Activated T-cell treated with anti-CD3 and anti-CD28 coated beads, Interleukin-2, amount 50 U/mL, for 1 hour (primary cell): ENCODE results near the gene VAV1.
A peak's percentile ranks its signal among the peaks of the same experiment; 100 is the strongest.
"Not testable (repeated sequence)": the region's sequence is repeated elsewhere in the genome, so short reads cannot be mapped to it uniquely, and the experiment has no call there.

Source experiments
- DNase-seq: peaks from one replicate; pipeline ENCODE4 v3.0.0-alpha.2; 2020

Gene VAV1

DNA sequence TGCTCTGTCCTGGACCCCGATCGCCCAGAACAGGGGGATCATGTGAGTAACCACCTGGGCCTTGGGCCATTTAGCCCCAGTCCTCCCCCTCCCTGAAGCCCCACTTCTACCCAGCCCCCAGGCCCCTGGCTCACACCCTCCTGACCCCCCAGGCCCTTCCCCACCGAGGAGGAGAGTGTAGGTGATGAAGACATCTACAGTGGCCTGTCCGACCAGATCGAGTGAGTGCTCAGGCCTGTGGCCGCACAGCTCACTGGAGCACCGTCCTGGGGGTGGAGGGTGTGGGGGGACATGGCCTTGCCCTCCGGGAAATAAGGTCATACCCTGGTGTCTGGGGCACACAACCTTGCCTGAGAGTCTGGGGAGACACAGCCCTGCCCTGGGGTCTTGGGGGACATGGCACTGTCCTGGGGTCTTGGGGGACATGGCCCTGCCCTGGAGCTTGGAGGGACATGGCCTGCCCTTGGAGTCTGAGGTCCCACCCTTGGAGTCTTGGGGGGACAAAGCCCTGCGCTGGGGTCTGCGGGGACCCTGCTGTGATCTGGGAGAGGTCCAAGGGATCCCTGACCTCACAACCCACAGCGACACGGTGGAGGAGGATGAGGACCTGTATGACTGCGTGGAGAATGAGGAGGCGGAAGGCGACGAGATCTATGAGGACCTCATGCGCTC is 49.3 kb downstream of the VAV1 start:
- DNase-seq, result no peak

DNA sequence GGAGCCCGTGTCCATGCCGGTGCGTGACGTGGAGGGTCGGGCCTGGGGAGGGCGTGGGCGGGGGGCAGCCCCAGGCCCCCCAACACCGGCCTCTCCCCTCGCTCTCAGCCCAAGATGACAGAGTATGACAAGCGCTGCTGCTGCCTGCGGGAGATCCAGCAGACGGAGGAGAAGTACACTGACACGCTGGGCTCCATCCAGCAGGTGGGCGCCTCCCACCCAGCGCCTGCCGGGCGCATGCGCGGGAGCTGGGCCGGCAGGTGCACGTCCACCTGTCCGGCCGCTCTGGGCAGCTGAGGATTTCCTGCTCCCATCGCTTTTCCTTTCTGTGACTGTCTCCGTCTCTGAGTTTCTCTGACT is 49.8 kb downstream of the VAV1 start:
- DNase-seq, result no peak

DNA sequence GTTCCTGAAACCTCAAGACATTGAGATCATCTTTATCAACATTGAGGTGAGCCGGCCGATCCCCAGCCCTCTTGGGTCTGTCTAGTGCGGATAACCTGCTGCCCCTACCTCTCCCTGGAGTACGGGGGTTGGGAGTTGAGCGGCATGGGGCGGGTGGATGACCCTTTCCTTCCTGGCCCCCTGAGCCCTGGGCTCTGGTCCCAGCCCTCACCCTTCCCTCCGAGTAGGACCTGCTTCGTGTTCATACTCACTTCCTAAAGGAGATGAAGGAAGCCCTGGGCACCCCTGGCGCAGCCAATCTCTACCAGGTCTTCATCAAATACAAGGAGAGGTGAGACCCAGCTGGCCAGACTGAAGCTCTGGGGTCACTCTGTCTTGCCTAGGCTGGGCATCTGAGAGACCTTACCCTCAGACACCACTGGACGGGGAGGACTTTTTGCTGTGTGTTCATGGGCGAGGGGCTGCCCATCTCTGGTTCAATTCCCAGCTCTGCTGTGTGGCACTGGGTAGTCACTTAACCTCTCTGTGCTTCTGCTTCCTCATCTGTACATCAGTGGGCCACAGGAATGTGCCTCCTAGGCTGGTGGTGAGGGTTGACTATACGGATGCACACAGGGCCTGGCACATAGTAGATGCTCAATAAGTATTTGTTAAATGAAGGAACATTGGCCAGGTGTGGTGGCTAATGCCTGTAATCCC is 52.7 kb downstream of the VAV1 start:
- peak; percentile 12 for DNase-seq

DNA sequence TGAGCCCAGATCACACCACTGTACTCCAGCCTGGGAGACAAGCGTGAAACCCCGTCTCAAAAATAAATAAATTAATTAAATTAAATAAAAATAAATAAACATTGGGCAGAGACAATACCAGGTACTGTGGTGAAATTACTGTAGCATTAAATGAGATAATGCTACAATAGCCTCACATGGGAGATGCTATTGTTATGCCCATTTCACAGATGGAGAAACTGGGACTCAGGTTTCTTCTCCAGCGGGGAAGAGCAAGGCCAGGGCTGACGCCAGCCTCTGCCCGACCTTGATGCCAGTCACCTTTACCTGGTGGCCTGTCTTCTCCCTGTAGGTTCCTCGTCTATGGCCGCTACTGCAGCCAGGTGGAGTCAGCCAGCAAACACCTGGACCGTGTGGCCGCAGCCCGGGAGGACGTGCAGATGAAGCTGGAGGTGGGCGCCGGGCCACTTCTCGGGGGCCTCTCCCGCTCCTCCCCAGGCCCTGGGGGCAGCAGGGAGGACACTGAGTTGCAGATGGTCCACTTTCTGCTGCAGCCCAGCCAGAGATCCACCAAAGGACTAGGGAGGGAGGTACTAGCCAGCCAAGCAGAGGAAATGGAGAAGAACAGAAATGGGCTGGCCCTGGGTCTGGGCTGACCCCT is 53.9 kb downstream of the VAV1 start:
- DNase-seq, result peak; percentile 15

GRCh38 chr19:6828306-6828697 is 55.8 kb downstream of the VAV1 start:
- DNase-seq, result peak; percentile 11

DNA sequence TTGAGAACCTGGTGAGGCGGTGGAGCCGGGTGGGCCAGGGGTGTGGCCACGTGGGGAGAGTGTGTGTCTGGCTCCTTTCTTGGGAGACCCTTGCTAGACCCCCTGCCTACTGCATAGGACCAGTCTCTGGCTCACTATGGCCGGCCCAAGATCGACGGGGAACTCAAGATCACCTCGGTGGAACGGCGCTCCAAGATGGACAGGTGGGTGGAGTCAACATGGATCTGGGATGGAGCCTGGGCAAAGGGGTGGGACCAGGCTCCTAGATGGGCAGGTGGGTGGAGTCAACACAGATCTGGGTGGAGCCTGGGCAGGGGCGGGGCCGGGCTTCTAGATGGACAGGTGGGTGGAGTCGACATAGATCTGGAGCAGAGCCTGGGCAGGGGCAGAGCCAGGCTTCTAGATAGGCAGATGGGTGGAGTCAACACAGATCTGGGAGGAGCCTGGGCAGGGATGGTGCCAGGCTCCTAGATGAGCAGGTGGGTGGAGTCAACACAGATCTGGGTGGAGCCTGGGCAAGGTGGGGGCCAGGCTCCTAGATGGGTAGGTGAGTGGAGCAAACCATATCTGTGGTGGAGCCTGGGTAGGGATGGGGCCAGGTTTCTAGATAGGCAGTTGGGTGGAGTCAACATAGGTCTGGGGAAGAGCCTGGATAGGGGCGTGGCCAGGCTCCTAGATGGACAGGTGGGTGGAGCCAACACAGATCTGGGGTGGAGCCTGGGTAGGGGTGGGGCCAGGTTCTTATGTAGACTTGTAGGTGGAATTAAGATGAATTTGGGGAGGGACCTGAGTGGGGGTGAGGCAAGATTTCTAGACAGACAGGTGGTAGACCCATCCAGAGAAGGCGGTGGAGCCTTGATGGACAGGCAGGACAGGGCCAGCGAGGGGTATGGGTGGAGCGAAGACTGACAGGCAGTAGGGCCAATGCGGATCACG is 56.5 kb downstream of the VAV1 start:
- DNase-seq, result peak; percentile 36

DNA sequence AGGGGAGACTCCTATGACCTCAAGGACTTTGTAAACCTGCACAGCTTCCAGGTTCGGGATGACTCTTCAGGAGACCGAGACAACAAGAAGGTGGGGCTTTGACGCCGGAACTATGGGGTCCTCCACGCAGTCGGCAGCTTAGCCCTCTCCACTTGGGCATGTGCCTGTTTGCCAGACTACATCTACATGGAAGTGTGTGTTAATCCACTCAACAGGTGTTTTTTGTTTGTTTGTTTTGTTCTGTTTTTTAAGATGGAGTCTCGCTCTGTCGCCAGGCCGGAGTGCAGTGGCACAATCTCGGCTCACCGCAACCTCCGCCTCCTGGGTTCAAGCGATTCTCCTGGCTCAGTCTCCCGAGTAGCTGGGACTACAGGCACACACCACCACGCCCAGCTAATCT is 57.3 kb downstream of the VAV1 start:
- DNase-seq, result not testable (repeated sequence)

- not testable (repeated sequence) for DNase-seq
These were observed 58.6 kb downstream of the VAV1 start for GRCh38 chr19:6831084-6831483.

DNA sequence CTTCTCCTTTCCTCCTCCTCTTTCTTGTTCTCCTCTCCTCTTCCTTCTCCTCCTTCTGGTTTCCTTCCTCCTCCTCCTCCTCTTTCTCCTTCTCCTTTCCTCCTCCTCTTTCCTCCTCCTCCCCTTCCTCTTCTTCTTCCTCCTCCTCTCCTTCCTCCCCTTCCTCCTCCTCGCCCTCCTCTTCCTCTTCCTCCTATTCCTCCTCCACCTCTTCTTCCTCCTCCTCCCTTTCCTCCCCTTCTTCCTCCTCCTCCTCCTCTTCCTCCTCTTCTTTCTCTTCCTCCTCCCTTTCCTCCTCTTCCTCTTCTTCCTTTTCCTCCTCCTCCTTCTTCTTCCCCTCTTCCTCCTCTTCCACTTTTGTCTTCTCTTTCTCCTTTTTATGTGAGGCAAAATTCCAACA is 59.9 kb downstream of the VAV1 start:
- no peak for DNase-seq

- peak; percentile 5 for DNase-seq
These were observed 60.8 kb downstream of the VAV1 start for GRCh38 chr19:6833166-6833790.

- DNase-seq, result no peak
These were observed 61.9 kb downstream of the VAV1 start for GRCh38 chr19:6834433-6834832.

- DNase-seq, result no peak
These were observed 63.0 kb downstream of the VAV1 start for GRCh38 chr19:6835501-6835900.

GRCh38 chr19:6837525-6837924 is 65.0 kb downstream of the VAV1 start:
- DNase-seq, result no peak

DNA sequence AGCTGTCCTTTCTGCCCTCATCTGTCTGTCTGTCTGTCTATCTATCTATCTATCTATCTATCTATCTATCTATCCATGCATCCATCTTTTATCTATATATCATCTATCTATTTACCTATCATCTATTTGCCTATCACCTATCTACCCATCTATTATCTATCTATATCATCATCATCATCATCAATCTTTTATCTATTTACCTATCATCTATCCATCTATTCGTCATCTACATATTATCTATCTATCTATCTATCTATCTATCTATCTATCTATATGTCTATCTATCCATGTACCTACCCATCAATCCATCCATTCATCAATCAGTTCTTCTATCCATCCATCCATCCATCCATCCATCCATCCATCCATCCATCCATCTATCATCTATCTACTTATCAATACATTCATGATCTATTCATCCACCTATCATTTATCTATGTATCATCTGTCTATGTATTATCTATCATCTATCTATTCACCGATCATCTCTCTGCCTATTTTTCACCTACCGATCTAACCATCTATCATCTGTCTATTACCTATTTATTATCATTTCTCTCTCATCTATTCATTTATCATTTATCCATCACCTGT is 65.7 kb downstream of the VAV1 start:
- DNase-seq, result no peak

DNA sequence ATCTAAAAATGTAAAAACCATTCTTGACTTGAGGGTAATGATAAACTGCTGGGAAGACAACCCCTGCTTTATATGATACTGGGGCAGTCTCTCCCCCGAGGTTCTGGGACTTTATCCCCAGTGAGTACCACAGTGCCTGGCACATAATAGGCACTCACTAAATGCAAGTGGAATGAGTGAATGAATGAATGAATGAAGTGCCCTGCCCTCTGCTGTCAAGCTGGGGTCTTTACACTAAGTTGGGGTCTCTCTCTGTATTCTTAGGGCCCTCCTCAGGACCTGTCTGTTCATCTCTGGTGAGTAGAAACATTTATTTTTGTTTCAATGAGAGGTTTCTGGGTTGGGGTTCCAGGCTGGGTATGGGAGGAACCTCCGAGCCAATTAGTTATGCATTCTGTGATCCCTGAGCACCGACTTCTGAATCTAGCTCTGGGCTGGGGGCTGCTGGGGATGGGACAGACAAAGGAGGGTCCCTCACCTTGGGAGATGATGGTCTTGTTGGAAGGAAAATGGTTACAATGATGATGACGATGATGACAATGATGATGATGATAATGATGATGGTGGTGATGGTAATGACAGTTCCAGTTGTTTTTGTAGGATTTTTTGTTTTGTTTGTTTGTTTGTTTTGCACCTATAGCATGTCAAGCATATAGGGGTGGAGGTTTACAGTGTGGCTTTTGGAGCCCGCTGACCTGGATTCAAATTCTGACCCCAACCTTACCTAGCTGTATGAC is 70.5 kb downstream of the VAV1 start:
- DNase-seq, result no peak

GRCh38 chr19:6847828-6848200 is 75.3 kb downstream of the VAV1 start:
- DNase-seq, result no peak

DNA sequence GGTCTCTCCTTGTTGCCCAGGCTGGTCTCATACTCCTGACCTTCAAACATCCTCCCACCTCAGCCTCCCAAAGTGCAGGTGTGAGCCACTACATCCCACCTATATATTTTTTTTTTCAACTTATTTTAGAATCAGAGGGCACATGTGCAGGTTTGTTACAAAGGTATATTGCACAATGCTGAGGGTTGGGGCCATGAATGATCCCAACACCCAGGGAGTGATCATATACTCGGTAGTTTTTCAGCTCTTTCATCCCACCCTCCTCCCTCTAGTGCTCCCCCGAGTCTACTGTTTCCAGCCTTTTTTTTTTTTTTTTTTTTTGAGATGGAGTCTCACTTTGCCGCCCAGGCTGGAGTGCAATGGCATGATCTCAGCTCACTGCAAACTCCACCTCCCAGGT is 76.5 kb downstream of the VAV1 start:
- DNase-seq, result no peak

- DNase-seq, result no peak
These were observed 77.4 kb downstream of the VAV1 start for GRCh38 chr19:6849876-6850275.

DNA sequence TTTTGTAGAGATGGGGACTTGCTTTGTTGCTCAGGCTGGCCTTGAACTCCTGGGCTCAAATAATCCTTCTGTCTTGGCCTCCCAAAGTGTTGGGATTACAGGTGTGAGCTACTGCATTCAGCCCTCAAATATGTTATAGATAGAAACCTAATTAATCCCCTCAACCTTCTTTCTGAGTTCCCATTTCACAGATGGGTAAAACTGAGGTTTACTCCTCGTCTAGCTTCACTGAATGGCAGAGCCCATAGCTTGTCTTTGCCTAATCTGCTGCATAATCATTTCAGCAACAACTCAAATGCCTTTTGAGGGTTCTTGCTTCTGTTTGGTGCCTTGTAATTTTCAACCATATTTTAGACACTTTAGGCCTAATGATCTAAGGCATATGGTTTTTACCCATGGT is 78.9 kb downstream of the VAV1 start:
- no peak for DNase-seq

DNA sequence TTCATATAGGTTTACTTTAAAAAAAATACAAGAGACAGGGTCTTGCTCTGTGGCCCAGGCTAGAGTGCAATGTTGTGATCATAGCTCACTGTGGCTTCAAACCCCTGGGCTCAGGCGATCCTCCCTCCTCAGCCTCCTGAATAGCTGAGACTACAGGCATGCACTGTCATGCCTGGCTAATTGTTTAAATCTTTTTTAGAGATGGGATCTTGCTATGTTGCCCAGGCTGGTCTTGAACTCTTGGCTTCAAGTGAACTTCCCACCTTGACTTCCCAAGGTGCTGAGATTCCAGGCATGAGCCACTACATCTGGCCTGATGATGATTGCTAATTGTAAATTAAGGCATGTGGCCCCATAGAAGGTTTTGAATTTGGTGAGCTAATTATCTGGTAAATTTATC is 79.5 kb downstream of the VAV1 start:
- DNase-seq, result no peak

- DNase-seq, result no peak
These were observed 81.4 kb downstream of the VAV1 start for GRCh38 chr19:6853868-6854267.

GRCh38 chr19:6854758-6855157 is 82.2 kb downstream of the VAV1 start:
- no peak for DNase-seq
